HTERT RPE-1 (cell line): ENCODE results near the gene GEN1.

Experiments used
- in situ Hi-C: fragments of 300-500 bp; cut with MboI; formaldehyde crosslinking; loops from 4 replicates; pipeline ENCODE4 v1.14.3; 2020; ENCODE audit warnings: low sequenced_read_pairs

The GEN1 gene, protein sequence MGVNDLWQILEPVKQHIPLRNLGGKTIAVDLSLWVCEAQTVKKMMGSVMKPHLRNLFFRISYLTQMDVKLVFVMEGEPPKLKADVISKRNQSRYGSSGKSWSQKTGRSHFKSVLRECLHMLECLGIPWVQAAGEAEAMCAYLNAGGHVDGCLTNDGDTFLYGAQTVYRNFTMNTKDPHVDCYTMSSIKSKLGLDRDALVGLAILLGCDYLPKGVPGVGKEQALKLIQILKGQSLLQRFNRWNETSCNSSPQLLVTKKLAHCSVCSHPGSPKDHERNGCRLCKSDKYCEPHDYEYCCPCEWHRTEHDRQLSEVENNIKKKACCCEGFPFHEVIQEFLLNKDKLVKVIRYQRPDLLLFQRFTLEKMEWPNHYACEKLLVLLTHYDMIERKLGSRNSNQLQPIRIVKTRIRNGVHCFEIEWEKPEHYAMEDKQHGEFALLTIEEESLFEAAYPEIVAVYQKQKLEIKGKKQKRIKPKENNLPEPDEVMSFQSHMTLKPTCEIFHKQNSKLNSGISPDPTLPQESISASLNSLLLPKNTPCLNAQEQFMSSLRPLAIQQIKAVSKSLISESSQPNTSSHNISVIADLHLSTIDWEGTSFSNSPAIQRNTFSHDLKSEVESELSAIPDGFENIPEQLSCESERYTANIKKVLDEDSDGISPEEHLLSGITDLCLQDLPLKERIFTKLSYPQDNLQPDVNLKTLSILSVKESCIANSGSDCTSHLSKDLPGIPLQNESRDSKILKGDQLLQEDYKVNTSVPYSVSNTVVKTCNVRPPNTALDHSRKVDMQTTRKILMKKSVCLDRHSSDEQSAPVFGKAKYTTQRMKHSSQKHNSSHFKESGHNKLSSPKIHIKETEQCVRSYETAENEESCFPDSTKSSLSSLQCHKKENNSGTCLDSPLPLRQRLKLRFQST

GRCh38 chr2:17753803-17754663 is at the start of gene GEN1, which contains the start of gene SMC6:
TSS of gene GEN1 (plus strand) at chr2:17754138. CDS start at chr2:17759944, 5,806 bp downstream.
TSS of gene SMC6 (minus strand) at chr2:17753810. CDS start at chr2:17745946, 7,864 bp downstream.
- in situ Hi-C loops = no loop called here

- in situ Hi-C loops = no loop called here
These were observed 47.1 kb upstream of the GEN1 start for GRCh38 chr2:17706845-17707244.

GRCh38 chr2:17708501-17708900 is 45.4 kb upstream of the GEN1 start:
- in situ Hi-C loops = no loop called here

DNA sequence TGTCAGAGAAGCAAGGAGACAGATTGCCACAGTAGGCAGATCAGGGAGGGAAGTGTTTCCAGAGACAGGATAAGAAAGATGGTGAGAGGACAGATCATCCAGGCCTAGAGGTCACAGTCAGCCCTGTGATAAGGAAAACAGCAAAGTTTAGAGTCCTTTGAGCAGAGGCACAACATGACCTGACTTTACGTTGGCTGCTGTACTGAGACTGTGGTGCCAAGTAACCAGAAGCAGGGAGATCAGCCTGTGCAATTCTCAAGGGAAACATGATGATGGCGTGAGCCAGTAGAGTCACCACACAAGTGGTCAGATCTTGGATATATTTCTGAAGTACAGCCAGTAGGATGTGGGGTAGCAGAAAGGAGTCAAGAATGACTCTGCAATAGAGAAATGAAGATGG is 44.0 kb upstream of the GEN1 start:
- in situ Hi-C loops = no loop called here

DNA sequence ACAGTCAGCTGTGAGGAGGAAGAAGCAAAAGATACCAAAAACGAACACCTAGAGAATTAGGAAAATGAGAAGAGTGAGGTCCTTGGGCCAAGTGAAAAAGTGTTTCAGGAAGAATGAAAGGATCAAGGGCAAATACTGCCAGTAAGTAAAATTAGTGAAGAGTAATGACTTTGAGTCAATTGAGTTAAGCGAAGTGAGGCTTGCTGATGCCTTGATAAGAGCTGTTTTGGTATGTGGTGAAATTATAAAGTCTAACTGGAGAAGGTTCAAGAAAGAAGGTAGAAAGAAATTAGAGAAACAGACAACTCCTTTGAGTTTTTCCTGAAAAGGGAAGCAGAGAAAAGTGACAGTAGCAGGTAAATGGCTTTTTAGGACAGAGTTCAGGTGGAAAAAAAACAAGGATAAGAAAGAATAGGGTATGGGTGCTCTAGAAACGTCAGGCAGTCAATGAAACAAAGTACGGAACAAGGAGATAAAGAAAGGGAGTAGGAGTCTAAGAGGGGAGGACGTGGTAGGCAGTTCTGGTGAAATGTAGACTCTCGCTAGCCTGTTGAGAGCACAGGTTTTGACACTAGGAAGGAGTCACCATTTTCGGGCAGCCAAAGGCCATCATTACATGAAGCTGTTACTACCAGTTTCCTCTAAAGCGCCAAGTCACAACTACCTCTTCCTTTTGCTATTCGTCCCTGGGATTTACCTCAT is 43.2 kb upstream of the GEN1 start:
- in situ Hi-C loops = no loop called here

DNA sequence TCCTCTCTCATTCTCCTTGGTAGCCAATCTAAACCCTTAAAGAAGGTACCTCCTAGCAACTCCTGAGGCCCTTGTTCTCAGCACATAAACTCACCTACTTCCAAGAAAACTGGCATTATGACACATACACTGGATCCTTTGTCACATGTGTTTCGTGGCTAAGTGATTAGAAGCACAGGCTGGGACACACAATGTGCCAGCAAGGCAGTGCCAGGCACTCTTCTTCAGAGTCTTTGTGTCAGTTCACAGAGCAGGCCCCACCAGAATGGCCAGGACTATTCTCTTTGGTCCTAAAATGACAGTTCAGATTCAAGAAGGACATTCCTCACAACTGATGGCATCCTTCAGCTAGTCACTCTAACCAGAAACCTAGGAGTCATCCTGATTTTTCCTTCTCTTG is 40.6 kb upstream of the GEN1 start:
- in situ Hi-C loops = no loop called here

- in situ Hi-C loops = no loop called here
These were observed 36.3 kb upstream of the GEN1 start for GRCh38 chr2:17717666-17718065.

DNA sequence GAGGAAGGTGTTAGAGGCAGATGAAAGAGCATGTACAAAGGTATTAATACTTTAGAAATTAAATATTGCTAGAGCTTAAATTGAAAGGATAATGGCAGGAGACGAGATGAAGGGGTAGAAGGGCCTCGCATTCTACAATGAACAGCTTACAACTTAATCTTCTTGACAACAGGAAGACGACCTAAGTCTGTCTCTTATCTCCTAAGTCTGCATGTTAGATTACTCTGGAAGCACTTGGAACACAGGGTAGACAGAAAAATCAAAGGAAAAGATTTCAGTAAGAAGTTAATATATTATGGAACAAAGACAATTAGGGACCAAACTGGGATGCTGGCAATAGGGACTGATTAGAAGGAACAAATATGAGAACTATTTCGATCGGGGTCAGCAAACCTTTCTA is 35.2 kb upstream of the GEN1 start:
- in situ Hi-C loops = no loop called here

- in situ Hi-C loops = no loop called here
These were observed 34.2 kb upstream of the GEN1 start for GRCh38 chr2:17719562-17720371.

DNA sequence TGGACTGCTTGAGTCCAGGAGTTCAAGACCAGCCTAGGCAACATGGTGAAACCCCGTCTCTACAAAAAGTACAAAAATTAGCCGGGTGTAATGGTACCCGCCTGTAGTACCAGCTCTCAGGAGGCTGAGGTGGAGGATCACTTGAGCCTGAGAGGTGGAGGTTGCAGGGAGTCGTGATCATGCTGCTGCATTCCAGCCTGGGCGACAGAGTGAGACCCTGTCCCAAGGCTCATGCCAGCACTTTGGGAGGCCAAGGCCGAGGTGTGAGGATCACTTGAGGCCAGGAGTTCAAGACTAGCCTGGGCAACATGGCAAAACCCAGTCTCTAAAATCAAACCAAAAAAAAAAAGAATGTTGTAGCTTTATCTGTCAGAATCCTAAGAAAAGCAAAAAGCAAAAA is 25.7 kb upstream of the GEN1 start:
- in situ Hi-C loops = no loop called here

- in situ Hi-C loops = no loop called here
These were observed 24.1 kb upstream of the GEN1 start for GRCh38 chr2:17729880-17730279.

GRCh38 chr2:17733599-17733998 is 20.3 kb upstream of the GEN1 start:
- in situ Hi-C loops = no loop called here

GRCh38 chr2:17735864-17736263 is 18.1 kb upstream of the GEN1 start:
- in situ Hi-C loops = no loop called here

DNA sequence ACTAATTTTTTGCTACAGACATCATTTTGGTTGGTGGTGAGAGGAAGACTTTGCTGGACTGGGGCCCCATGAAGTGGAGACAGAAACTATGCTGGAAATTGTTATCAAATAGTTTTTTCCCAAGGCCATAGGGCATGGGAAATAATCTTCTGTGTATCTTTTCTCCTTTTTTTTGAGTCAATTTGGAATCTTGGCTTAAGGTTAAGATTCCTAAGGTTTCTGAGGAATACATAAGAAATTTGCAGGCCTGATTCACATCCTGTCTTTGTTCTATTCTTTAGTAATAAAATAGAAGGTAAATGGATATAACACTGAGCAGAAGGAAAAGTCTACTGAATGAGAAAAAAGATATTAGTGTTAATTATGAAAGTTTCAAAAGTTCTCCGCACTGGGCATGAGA is 16.9 kb upstream of the GEN1 start:
- in situ Hi-C loops = no loop called here

DNA sequence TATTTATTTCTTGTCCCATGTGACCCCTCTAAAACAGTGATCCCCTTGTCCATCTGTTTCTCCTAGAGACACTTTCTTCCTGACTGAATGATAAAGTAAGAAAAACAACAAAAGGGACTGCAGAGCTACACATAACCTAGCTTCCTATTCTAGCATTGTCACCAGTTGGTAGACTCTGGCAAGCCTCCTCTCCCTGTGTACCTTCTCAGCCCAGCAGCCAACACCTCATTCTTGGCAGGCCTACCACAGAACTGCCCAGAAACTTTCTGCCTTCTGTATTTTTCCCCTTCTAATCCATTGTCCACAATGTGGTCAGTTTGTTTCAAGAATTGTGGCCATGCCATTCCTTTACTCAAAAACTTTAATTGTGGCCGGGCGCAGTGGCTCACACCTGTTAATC is 13.7 kb upstream of the GEN1 start:
- in situ Hi-C loops = no loop called here

DNA sequence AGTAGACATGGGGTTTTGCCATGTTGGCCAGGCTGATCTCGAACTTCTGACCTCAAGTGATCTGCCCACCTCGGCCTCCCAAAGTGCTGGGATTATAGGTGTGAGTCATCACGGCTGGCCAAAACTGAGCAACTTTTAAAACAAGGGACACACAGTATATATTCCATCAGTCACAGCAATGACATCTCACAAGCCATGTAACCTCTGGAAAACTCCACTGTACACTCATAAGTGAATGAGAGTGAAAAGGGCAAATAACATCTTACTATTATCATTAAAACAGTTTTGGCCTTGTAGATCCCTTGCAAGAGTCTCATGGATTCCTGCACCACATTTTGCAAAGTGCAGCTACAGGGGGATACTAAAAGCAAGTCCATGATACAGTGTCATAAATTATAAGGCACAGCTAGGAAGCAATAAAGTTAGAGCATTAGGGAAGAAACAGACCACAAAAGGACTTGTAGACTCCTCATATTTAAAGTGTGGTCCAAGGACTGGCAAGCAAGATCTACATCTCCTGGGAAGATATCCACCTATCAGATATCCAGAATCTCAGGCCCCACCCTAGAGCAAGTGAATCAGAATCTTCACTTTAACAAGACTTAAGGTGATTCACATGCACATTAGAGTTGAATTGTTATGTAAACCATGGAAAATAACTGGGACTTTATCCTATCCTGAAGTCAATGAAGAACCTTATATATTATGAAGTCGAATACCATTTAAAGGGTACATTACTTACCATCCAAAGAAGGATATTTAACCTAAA is 6.1 kb upstream of the GEN1 start:
- in situ Hi-C loops = no loop called here

DNA sequence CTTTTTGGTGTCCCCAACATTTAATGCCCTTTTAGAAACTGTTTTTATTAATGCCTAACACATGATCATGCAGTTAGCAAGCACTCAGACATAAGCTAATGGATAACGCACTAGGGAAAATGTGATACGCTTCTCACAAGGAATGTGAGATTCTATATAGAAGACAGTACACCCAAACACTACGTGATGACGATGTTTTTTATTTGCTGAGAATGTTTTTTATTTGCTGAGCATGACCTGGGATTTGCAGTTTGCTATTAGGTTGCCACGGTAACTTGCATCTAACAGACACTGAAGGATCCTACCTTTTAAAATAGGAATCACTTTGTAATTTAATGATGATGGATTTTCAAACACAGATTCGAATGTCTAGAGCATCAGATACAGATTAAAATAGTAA is 5.2 kb upstream of the GEN1 start:
- in situ Hi-C loops = no loop called here

- in situ Hi-C loops = no loop called here
These were observed 4.0 kb upstream of the GEN1 start for GRCh38 chr2:17749753-17750438.
